Liver (tissue), 9 donors: ENCODE measurements around the gene C9orf50. TPM values are rescaled to one million over a fixed set of nuclear protein-coding genes. Genes with fewer than 3 reads are reported as not detected.
"Not testable (repeated sequence)": the region's sequence is repeated elsewhere in the genome, so short reads cannot be mapped to it uniquely, and the experiment has no call there.

Experiments
- DNase-seq: peaks from one replicate; pipeline ENCODE4 v3.0.0-alpha.2; 2017; ENCODE audit warnings: low spot score
- H3K27ac ChIP-seq, 2 donors: one replicate each; pipeline ENCODE4 v1.7.0; 2013; ENCODE audit warnings: inconsistent platforms in 2 of 2, low read length in 2 of 2, control low read depth in 1 of 2, low read depth in 1 of 2, mild to moderate bottlenecking in 1 of 2
- H3K27me3 ChIP-seq, 4 donors: one replicate each; pipeline versions ENCODE4 v1.6.1 to v1.7.0; 2013; ENCODE audit warnings: low read length in 3 of 4, inconsistent platforms in 1 of 4, mild to moderate bottlenecking in 1 of 4, moderate library complexity in 1 of 4; ENCODE audit not compliant: control insufficient read depth in 4 of 4, insufficient read depth in 4 of 4
- H3K36me3 ChIP-seq, 4 donors: one replicate each; pipeline versions ENCODE4 v1.6.1 to v1.7.0; 2013; ENCODE audit warnings: low read length in 3 of 4, mild to moderate bottlenecking in 3 of 4, low read depth in 1 of 4, moderate library complexity in 1 of 4; ENCODE audit not compliant: control insufficient read depth in 4 of 4, insufficient read depth in 3 of 4
- H3K4me1 ChIP-seq, 4 donors: one replicate each; pipeline versions ENCODE4 v1.6.1 to v1.7.0; 2013; ENCODE audit warnings: low read length in 3 of 4, mild to moderate bottlenecking in 3 of 4, moderate library complexity in 1 of 4; ENCODE audit not compliant: control insufficient read depth in 4 of 4, insufficient read depth in 4 of 4
- H3K4me3 ChIP-seq, 3 donors: one replicate each; pipeline versions ENCODE4 v1.6.1 to v1.7.0; 2013; ENCODE audit warnings: low read length in 3 of 3, control low read depth in 1 of 3, low read depth in 1 of 3, mild to moderate bottlenecking in 1 of 3
- H3K9ac ChIP-seq, 2 donors: one replicate each; pipeline ENCODE4 v1.7.0; 2013; ENCODE audit warnings: low read length in 2 of 2, mild to moderate bottlenecking in 2 of 2, moderate library complexity in 2 of 2, control low read depth in 1 of 2, low read depth in 1 of 2
- H3K9me3 ChIP-seq, 4 donors: one replicate each; pipeline versions ENCODE4 v1.6.1 to v1.7.0; 2013; ENCODE audit warnings: low read length in 3 of 4; ENCODE audit not compliant: control insufficient read depth in 4 of 4
- ATF3 ChIP-seq: IDR thresholded peaks from 2 replicates; pipeline ENCODE4 v1.6.1; 2016; ENCODE audit warnings: antibody characterized with exemption
- EGR1 ChIP-seq, 2 donors: IDR thresholded peaks; 2 replicates each; pipeline ENCODE4 v1.6.1; 2016 to 2018; ENCODE audit warnings: antibody characterized with exemption in 2 of 2, low read depth in 2 of 2
- FOXA1 ChIP-seq: IDR thresholded peaks from 2 replicates; pipeline ENCODE4 v1.6.1; 2016; ENCODE audit warnings: antibody characterized with exemption
- FOXA2 ChIP-seq: IDR thresholded peaks from 2 replicates; pipeline ENCODE4 v1.6.1; 2016; ENCODE audit warnings: antibody characterized with exemption
- GABPA ChIP-seq, 2 donors: IDR thresholded peaks in 1 of 2; conservative IDR thresholded peaks in 1 of 2; 2 replicates each; pipeline ENCODE4 v1.6.1; 2016; ENCODE audit warnings: antibody characterized with exemption in 2 of 2, mild to moderate bottlenecking in 1 of 2, moderate library complexity in 1 of 2
- NR2F2 ChIP-seq: IDR thresholded peaks from 2 replicates; pipeline ENCODE4 v1.6.1; 2016; ENCODE audit warnings: antibody characterized with exemption
- RAD21 ChIP-seq, 2 donors: IDR thresholded peaks; 2 replicates each; pipeline ENCODE4 v1.6.1; 2016; ENCODE audit warnings: antibody characterized with exemption in 2 of 2, mild to moderate bottlenecking in 2 of 2
- REST ChIP-seq: IDR thresholded peaks from 2 replicates; pipeline ENCODE4 v1.6.1; 2016; ENCODE audit warnings: antibody characterized with exemption, mild to moderate bottlenecking
- SP1 ChIP-seq: IDR thresholded peaks from 2 replicates; pipeline ENCODE4 v1.6.1; 2018; ENCODE audit warnings: antibody characterized with exemption, mild to moderate bottlenecking
- TAF1 ChIP-seq: conservative IDR thresholded peaks from 2 replicates; pipeline ENCODE4 v1.6.1; 2016; ENCODE audit warnings: antibody characterized with exemption, mild to moderate bottlenecking
- WGBS: extraction: QIAGEN DNeasy Blood & Tissue Kit; methylation state at CpG from one replicate; pipeline ENCODE4 v1.1.7; 2013; 5-methylcytosine and 5-hydroxymethylcytosine counted together
- polyA plus RNA-seq, 2 donors: library from polyadenylated mRNA; stranded (reverse) in 1 of 2; unstranded in 1 of 2; fragments of 200-250 nt in 1 of 2; fragments of >200 nt in 1 of 2; fragmentation: Nextera tagmentation in 1 of 2; extraction: Ambion mirVana in 1 of 2; gene quantifications; one replicate each; pipeline versions ENCODE4 v1.2.1 to v1.2.3, GENCODE V29; 2013 to 2015
- total RNA-seq, 2 donors: library from RNA; depleted of rRNA; stranded (reverse); fragments of >200 nt; gene quantifications; one replicate each; pipeline ENCODE4 v1.2.3, GENCODE V29; 2014
- donor health status: healthy.
- donor health status: healthy.
- donor health status: healthy.
- donor health status: healthy.
- donor health status: healthy.

C9orf50 gene
- total and polyA plus RNA-seq, 4 donors: 0.23 TPM; not detected in 3

DNA sequence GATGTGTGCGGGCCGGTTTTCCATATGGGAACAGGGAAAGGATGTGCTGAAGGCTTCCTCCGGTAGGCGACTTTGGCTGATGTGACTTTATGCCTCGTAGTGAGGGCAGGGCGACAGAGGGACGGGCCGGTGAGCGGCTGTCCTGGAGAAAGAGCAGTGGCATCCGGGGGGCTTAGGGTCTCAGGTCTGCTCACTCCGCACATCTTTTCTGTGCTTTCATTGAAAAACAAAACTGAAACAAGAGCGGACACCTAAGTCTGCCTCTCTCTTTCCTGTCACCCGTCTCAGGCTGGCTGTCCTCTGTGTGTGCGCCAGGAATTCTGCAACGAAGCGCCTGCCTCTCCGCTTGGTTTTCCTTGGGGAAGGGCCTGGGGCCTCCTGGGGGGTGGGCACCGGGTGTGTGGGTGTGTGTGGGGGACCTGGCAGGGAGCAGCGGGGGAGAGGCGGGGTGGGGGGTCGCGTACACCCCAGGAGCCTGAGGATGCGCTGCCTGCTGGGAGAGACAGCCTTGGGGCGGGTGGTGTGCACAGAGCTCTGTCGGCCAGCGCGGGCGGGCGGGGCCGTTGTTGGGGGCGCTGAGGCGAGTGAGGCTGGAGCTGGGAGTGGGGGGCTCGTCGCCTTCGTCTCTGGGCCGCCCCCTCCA, 44.0 kb upstream of the C9orf50 start:
- TF ChIP-seq FOXA2: no peak
- no peak for TF ChIP-seq GABPA (IDR thresholded peaks at IDR 0.05 in 1 of 2, conservative IDR thresholded peaks at IDR 0.05 in 1 of 2)
- no peak overlapping the region for H3K9ac ChIP-seq
- peaks cover 0 to 10% (median 1%) of the 10 kb centered on the region in 4 donors for H3K27me3 ChIP-seq
- no peaks in the 10 kb centered on the region for H3K9me3 ChIP-seq
- no peaks in the 10 kb centered on the region for H3K36me3 ChIP-seq
- peaks cover 0 to 10% (median 2%) of the 10 kb centered on the region in 4 donors for H3K4me1 ChIP-seq
- DNase-seq: no peak
- H3K27ac ChIP-seq: no peak overlapping the region
- 8% methylated on average over 36 of the region's 36 CpGs for whole genome bisulfite sequencing
- H3K4me3 ChIP-seq: peak overlapping the region in 1 of 3 donors; percentile 32

GRCh38 chr9:129662239-129662638, 41.3 kb upstream of the C9orf50 start:
- not testable (repeated sequence) for H3K9ac ChIP-seq, H3K4me3 ChIP-seq, H3K9me3 ChIP-seq, H3K36me3 ChIP-seq, DNase-seq, H3K27ac ChIP-seq, H3K27me3 ChIP-seq
- WGBS: 72% methylated on average over 3 of the region's 3 CpGs
- H3K4me1 ChIP-seq: peaks cover 0 to 10% (median 2%) of the 10 kb centered on the region in 4 donors

- Histone ChIP-seq H3K4me1 (peaks cover 0 to 7% (median 1%) of the 10 kb centered on the region in 4 donors), H3K27ac (no peak overlapping the region), H3K9me3 (no peaks in the 10 kb centered on the region), H3K27me3 (peaks cover 0 to 2% (median 1%) of the 10 kb centered on the region in 4 donors), H3K4me3 (no peak overlapping the region), H3K9ac (no peak overlapping the region), H3K36me3 (no peaks in the 10 kb centered on the region)
- TF ChIP-seq FOXA2: no peak
- no peak for TF ChIP-seq ATF3
- no peak for TF ChIP-seq TAF1
- TF ChIP-seq SP1: no peak
- TF ChIP-seq GABPA (IDR thresholded peaks at IDR 0.05 in 1 of 2, conservative IDR thresholded peaks at IDR 0.05 in 1 of 2): no peak
- no peak for TF ChIP-seq FOXA1
- TF ChIP-seq REST: no peak
- TF ChIP-seq RAD21 (IDR thresholded peaks at IDR 0.05): no peak
- no peak for TF ChIP-seq EGR1 (IDR thresholded peaks at IDR 0.05; ENCODE audit: low read depth in 2 of 2)
- TF ChIP-seq NR2F2: no peak
- DNase-seq: no peak
- 78% methylated on average over 2 of the region's 2 CpGs for WGBS
Measured at GRCh38 chr9:129661029-129661428, 40.1 kb upstream of the C9orf50 start.
